ENCODE data around the gene FOCAD.

Gene FOCAD

GRCh38 chr9:21031808-21032183 lies 347.7 kb downstream of the FOCAD start:
- no peaks in the 10 kb centered on the region; the same call in 1 of the 2 replicates for H3F3A ChIP-seq (ENCODE audit: insufficient read depth, low read length)
- H3K9me2 ChIP-seq (ENCODE audit: low read depth, low read length), result no peaks in the 10 kb centered on the region
- no peaks in the 10 kb centered on the region for H3K27me3 ChIP-seq (ENCODE audit: insufficient read depth, low read length)
- no peak for TF ChIP-seq EZH2 (IDR thresholded peaks at IDR 0.05; ENCODE audit: borderline replicate concordance, low read length)
- TF ChIP-seq, protein P1, sequence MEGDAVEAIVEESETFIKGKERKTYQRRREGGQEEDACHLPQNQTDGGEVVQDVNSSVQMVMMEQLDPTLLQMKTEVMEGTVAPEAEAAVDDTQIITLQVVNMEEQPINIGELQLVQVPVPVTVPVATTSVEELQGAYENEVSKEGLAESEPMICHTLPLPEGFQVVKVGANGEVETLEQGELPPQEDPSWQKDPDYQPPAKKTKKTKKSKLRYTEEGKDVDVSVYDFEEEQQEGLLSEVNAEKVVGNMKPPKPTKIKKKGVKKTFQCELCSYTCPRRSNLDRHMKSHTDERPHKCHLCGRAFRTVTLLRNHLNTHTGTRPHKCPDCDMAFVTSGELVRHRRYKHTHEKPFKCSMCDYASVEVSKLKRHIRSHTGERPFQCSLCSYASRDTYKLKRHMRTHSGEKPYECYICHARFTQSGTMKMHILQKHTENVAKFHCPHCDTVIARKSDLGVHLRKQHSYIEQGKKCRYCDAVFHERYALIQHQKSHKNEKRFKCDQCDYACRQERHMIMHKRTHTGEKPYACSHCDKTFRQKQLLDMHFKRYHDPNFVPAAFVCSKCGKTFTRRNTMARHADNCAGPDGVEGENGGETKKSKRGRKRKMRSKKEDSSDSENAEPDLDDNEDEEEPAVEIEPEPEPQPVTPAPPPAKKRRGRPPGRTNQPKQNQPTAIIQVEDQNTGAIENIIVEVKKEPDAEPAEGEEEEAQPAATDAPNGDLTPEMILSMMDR (IDR thresholded peaks at IDR 0.05; ENCODE audit: low read length), result no peak
- peak overlapping the region; percentile 89 for H3K4me3 ChIP-seq (ENCODE audit: low read depth, low read length, poor library complexity, severe bottlenecking)
- H3K4me1 ChIP-seq (ENCODE audit: insufficient read depth, low read length, severe bottlenecking), result peaks cover 39% of the 10 kb centered on the region
- H3K9me3 ChIP-seq (ENCODE audit: low read length), result no peaks in the 10 kb centered on the region
- no peaks in the 10 kb centered on the region for H4K20me1 ChIP-seq (ENCODE audit: insufficient read depth, low read length)
- H3K9ac ChIP-seq (ENCODE audit: low read length), result peak overlapping the region; percentile 95
- peak overlapping the region; percentile 89 for H3K4me2 ChIP-seq (ENCODE audit: low read length)
- no peaks in the 10 kb centered on the region; the same call in 1 of the 2 replicates for H3K79me2 ChIP-seq (ENCODE audit: insufficient read depth, low read length)
- H3K27ac ChIP-seq (ENCODE audit: low read depth, low read length, poor library complexity, severe bottlenecking), result peak overlapping the region; percentile 87
- no peak overlapping the region for H2AFZ ChIP-seq (ENCODE audit: low read length)
- H3K36me3 ChIP-seq (ENCODE audit: insufficient read depth, low read length), result peaks cover 10% of the 10 kb centered on the region; the same call in 1 of the 2 replicates

- H3K27me3 ChIP-seq (ENCODE audit: insufficient read depth, low read length), result no peaks in the 10 kb centered on the region
- H3K36me3 ChIP-seq (ENCODE audit: insufficient read depth, low read length), result no peaks in the 10 kb centered on the region
- H3K27ac ChIP-seq (ENCODE audit: low read depth, low read length, poor library complexity, severe bottlenecking), result no peak overlapping the region
- H3K9me2 ChIP-seq (ENCODE audit: low read depth, low read length), result no peaks in the 10 kb centered on the region
- no peaks in the 10 kb centered on the region for H3F3A ChIP-seq (ENCODE audit: insufficient read depth, low read length)
- H2AFZ ChIP-seq (ENCODE audit: low read length), result no peak overlapping the region
- no peak overlapping the region for H3K4me3 ChIP-seq (ENCODE audit: low read depth, low read length, poor library complexity, severe bottlenecking)
- H3K4me2 ChIP-seq (ENCODE audit: low read length), result no peak overlapping the region
- H4K20me1 ChIP-seq (ENCODE audit: insufficient read depth, low read length), result no peaks in the 10 kb centered on the region
- peaks cover 16% of the 10 kb centered on the region for H3K4me1 ChIP-seq (ENCODE audit: insufficient read depth, low read length, severe bottlenecking)
- no peak for TF ChIP-seq EZH2 (IDR thresholded peaks at IDR 0.05; ENCODE audit: borderline replicate concordance, low read length)
- TF ChIP-seq, protein P1 (IDR thresholded peaks at IDR 0.05; ENCODE audit: low read length), result no peak
- H3K9ac ChIP-seq (ENCODE audit: low read length), result no peak overlapping the region
- H3K79me2 ChIP-seq (ENCODE audit: insufficient read depth, low read length), result no peaks in the 10 kb centered on the region
- no peaks in the 10 kb centered on the region for H3K9me3 ChIP-seq (ENCODE audit: low read length)
These were observed 353.2 kb downstream of the FOCAD start for GRCh38 chr9:21037278-21037677.

DNA sequence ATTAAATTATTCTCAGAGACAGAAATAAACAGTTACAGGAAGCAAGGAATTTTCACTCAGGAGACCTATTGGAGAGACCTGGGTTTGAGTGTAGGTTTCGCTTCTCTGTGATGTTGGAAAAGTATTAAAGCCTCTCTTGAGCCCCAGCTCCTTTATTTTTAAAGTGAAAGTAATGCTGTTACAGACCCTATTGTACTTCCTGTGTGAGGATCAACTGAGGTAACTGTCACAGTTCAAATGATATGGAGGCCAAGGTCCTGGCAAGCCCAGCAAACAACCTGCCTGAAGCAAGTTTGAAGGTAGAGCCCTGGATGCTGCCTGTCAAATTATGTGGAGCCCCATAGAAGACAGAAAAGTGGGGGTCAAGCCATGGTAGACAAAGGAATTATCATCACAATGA lies 355.2 kb downstream of the FOCAD start:
- Histone ChIP-seq H3F3A (ENCODE audit: insufficient read depth, low read length) (no peaks in the 10 kb centered on the region), H2AFZ (ENCODE audit: low read length) (peak overlapping the region; percentile 78; the same call in 1 of the 2 replicates), H3K9ac (ENCODE audit: low read length) (no peak overlapping the region), H4K20me1 (ENCODE audit: insufficient read depth, low read length) (no peaks in the 10 kb centered on the region), H3K9me3 (ENCODE audit: low read length) (no peaks in the 10 kb centered on the region), H3K4me1 (ENCODE audit: insufficient read depth, low read length, severe bottlenecking) (peaks cover 19% of the 10 kb centered on the region), H3K27ac (ENCODE audit: low read depth, low read length, poor library complexity, severe bottlenecking) (no peak overlapping the region), H3K27me3 (ENCODE audit: insufficient read depth, low read length) (no peaks in the 10 kb centered on the region), H3K36me3 (ENCODE audit: insufficient read depth, low read length) (no peaks in the 10 kb centered on the region), H3K9me2 (ENCODE audit: low read depth, low read length) (no peaks in the 10 kb centered on the region), H3K4me3 (ENCODE audit: low read depth, low read length, poor library complexity, severe bottlenecking) (no peak overlapping the region), H3K79me2 (ENCODE audit: insufficient read depth, low read length) (no peaks in the 10 kb centered on the region), H3K4me2 (ENCODE audit: low read length) (peak overlapping the region; percentile 16; the same call in 1 of the 2 replicates)
- TF ChIP-seq, protein P1 (IDR thresholded peaks at IDR 0.05; ENCODE audit: low read length), result no peak
- TF ChIP-seq EZH2 (IDR thresholded peaks at IDR 0.05; ENCODE audit: borderline replicate concordance, low read length), result no peak
